HG02798 (cell line): ENCODE measurements around the gene GLIPR1L2.

Experiments
- ATAC-seq: cut with Tn5 transposase; IDR thresholded peaks from one replicate; pipeline ENCODE4 v1.9.1; 2021; ENCODE audit warnings: mild to moderate bottlenecking; ENCODE audit not compliant: unreplicated experiment, poor library complexity

GLIPR1L2 gene

DNA sequence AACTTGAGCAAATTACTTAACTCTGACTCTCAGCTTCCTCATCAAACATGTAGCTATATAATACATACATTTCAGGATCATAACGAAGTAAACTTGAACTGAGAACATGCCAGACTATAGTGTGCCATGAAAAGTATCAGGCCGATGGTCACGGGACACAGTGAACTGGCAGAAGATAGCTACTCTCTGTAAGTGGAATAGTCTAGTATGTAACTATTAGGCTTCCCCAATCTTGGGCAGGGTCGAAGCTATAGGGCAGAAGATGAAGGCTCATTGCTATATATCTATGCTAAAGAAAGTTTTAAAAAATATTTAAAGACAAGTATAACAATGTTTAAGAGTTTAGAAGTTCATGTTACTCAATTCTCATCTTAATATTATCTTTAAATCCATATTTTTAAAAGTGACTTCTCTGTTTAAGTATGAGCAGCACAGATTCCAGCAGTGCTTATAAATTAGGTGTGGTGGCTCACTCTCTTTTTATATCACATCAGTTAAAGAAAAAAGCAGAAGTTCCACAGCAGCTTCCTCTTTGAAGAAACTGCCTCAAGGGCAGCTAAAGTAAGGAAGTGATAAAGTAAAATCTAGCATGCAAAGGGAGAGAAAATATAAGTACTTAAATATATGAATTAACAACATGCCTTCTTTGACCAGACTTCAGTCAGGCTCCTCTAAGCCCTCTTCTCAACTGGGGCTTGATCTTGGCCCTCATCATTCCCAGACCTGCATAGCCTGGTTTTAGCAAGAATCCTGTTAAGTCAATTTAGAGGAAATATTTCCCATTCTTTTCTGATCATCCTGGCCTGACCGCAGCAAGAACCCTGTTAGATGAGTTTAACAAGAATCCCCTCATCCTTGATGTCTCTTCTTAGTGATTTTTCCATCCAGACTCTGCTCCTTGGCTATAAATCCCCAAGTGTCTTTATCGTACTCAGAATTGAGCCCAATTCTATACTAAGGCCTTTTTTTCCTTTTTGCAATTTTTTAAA is 81.3 kb downstream of the GLIPR1L2 start:
- peak; percentile 40 for ATAC-seq

DNA sequence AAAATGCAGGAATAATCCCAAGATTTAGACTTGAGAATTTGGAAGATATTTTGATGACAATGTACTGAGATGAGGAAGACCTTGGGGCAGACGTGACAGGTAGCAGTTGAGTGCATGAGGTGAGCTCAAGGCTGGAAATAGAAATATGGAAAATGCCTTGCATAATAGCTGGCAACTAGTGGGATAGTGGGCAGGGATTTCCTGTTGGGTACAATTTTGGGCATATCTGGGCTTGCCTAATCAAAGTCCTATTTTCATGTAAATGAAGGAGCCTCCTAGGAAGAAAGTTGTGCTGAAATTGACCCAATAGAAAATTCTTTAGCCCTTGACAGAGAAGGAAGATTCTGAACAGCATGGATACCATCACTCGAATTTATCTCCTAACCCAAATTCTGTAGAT is 83.2 kb downstream of the GLIPR1L2 start:
- ATAC-seq = no peak

DNA sequence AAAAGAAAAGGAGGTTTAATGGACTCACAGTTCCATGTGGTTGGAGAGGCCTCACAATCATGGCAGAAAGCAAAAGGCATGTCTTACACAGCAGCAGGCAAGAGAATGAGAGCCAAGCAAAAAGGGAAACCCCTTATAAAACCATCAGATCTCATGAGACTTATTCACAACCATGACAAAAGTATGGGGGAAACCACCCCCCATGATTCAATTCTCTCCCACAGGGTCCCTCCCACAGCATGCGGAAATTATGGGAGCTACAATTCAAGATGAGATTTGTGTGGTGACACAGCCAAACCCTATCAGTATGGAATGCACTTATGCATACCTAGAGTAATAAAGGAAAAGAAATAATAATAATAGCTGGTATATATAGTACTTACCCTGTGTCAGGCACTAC is 85.2 kb downstream of the GLIPR1L2 start:
- ATAC-seq = no peak

DNA sequence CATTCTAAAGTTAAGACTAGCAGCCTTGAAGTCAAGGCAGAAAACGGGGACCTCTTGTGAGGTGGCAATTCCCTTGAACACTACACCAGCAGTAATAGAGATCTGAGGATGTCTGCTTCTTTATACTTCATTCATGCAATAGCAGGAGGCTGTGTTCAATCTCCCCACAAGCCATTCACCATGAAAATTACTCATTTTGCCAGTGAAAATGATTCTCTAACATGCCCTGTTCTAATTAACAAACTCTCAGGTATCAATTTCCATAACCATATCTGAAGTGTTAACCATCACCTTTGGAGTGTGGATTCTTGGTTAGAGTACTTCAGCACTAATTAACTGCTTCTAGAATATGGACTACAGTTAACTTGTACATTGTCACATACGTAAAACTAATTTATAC is 86.2 kb downstream of the GLIPR1L2 start:
- ATAC-seq = no peak

- ATAC-seq = no peak
Observed at GRCh38 chr12:75478116-75478794, 87.4 kb downstream of the GLIPR1L2 start.

GRCh38 chr12:75479963-75480461 is 89.1 kb downstream of the GLIPR1L2 start:
- ATAC-seq = peak; percentile 38

- peak; percentile 94 for ATAC-seq
Observed at GRCh38 chr12:75480469-75480949, 89.6 kb downstream of the GLIPR1L2 start, which contains the start of gene GLIPR1. Gene GLIPR1 (plus strand): TSS chr12:75480755. CDS start chr12:75480881, 126 bp downstream.

- peak; percentile 8 for ATAC-seq
Observed at GRCh38 chr12:75481013-75481705, 90.3 kb downstream of the GLIPR1L2 start.

- ATAC-seq = no peak
Observed at GRCh38 chr12:75481774-75482173, 90.9 kb downstream of the GLIPR1L2 start.
